K562 (cell line): Measurements from ENCODE around the gene NXT1. TPM values are rescaled to one million over a fixed set of nuclear protein-coding genes. Genes with fewer than 3 reads are reported as not detected.

Source experiments
- CBFA2T3 ChIP-seq: fragments of 450-650 bp; IDR thresholded peaks from 2 replicates; pipeline ENCODE4 v1.6.1; 2017
- CHCHD3 ChIP-seq: fragments of 250-450 bp; sonication (Bioruptor Pico); IDR thresholded peaks from 2 replicates; pipeline ENCODE4 v2.1.2; 2022; ENCODE audit warnings: mild to moderate bottlenecking
- ELF2 ChIP-seq: fragments of 250-450 bp; sonication (Bioruptor Pico); IDR thresholded peaks from 2 replicates; pipeline ENCODE4 v1.5.0; 2021; ENCODE audit warnings: mild to moderate bottlenecking
- ESRRB ChIP-seq: fragments of 250-450 bp; sonication (Bioruptor Pico); IDR thresholded peaks from 2 replicates; pipeline ENCODE4 v1.5.0; 2020; ENCODE audit warnings: mild to moderate bottlenecking, moderate library complexity, borderline replicate concordance
- GTF2F1 ChIP-seq: IDR thresholded peaks from 2 replicates; pipeline ENCODE4 v1.6.1; 2011; ENCODE audit warnings: low read depth, low read length, improper control_type of control experiment
- HDAC8 ChIP-seq: fragments of 450-650 bp; IDR thresholded peaks from 2 replicates; pipeline ENCODE4 v1.6.1; 2016; ENCODE audit warnings: mild to moderate bottlenecking, missing genetic modification characterization, moderate library complexity, missing compliant biosample characterization
- KAT2B ChIP-seq: IDR thresholded peaks from one replicate; pipeline ENCODE4 v1.6.1; 2012; ENCODE audit warnings: low read depth, mild to moderate bottlenecking, control low read depth, inconsistent platforms, low read length, moderate library complexity
- MCM7 ChIP-seq, 2 experiments: fragments of 450-650 bp; IDR thresholded peaks; 2 replicates each; pipeline ENCODE4 v1.6.1; 2016 to 2018
- NFYB ChIP-seq: IDR thresholded peaks from 2 replicates; pipeline ENCODE4 v1.6.1; 2011; ENCODE audit warnings: mild to moderate bottlenecking, moderate library complexity; ENCODE audit not compliant: insufficient read length; ENCODE audit errors: extremely low read depth
- PCBP2 ChIP-seq: fragments of 200-400 bp; formaldehyde crosslinking; IDR thresholded peaks from 2 replicates; pipeline ENCODE4 v1.6.1; 2018; ENCODE audit warnings: low read length, low read depth, mild to moderate bottlenecking, moderate library complexity; ENCODE audit not compliant: poor library complexity, severe bottlenecking
- RBBP5 ChIP-seq: fragments of 200-600 bp; sonication (generic); IDR thresholded peaks from 2 replicates; pipeline ENCODE4 v1.6.1; 2012; ENCODE audit warnings: borderline replicate concordance, mild to moderate bottlenecking, low read length, control low read depth, inconsistent platforms; ENCODE audit not compliant: insufficient read depth, poor library complexity, severe bottlenecking
- RBM25 ChIP-seq: fragments of 200-400 bp; formaldehyde crosslinking; IDR thresholded peaks from 2 replicates; pipeline ENCODE4 v1.6.1; 2018; ENCODE audit warnings: low read length, low read depth, moderate library complexity; ENCODE audit not compliant: severe bottlenecking
- RUNX1 ChIP-seq: sonication (generic); IDR thresholded peaks from 2 replicates; pipeline ENCODE4 v1.6.1; 2016; ENCODE audit warnings: antibody characterized with exemption, low read depth
- SLC30A9 ChIP-seq: fragments of 250-450 bp; sonication (Bioruptor Pico); IDR thresholded peaks from 2 replicates; pipeline ENCODE4 v1.8.0; 2022; ENCODE audit warnings: mild to moderate bottlenecking, moderate library complexity
- SMAD4 ChIP-seq: fragments of 250-450 bp; sonication (Bioruptor Pico); conservative IDR thresholded peaks from 2 replicates; pipeline ENCODE4 v1.8.0; 2021; ENCODE audit warnings: inconsistent platforms, mild to moderate bottlenecking, moderate library complexity
- SMARCE1 ChIP-seq: fragments of 450-650 bp; IDR thresholded peaks from 2 replicates; pipeline ENCODE4 v1.7.1; 2016; ENCODE audit warnings: mild to moderate bottlenecking
- TEAD4 ChIP-seq, 2 experiments: sonication (generic) in 1 of 2; formaldehyde crosslinking in 1 of 2; IDR thresholded peaks; 2 replicates each; pipeline versions ENCODE4 v1.6.1 to v1.8.0; 2012 to 2022; ENCODE audit warnings: borderline replicate concordance in 1 of 2, inconsistent platforms in 1 of 2, low read length in 1 of 2, mild to moderate bottlenecking in 1 of 2, missing genetic modification reagents in 1 of 2
- TRIM24 ChIP-seq, 2 experiments: fragments of 450-650 bp; IDR thresholded peaks; 2 replicates each; pipeline ENCODE4 v1.6.1; 2016
- XRCC3 ChIP-seq: fragments of 450-650 bp; IDR thresholded peaks from 2 replicates; pipeline ENCODE4 v1.6.1; 2017; ENCODE audit warnings: mild to moderate bottlenecking, moderate library complexity
- ZNF146 ChIP-seq: IDR thresholded peaks from one replicate; pipeline ENCODE4 v1.6.1; 2018; ENCODE audit warnings: missing compliant biosample characterization; ENCODE audit not compliant: unreplicated experiment
- ZNF764 ChIP-seq: fragments of 250-450 bp; sonication (Bioruptor Pico); IDR thresholded peaks from 2 replicates; pipeline ENCODE4 v1.4.0; 2020; ENCODE audit warnings: low read depth, mild to moderate bottlenecking, moderate library complexity
- polyA plus RNA-seq, 8 experiments: library from polyadenylated mRNA; depleted of rRNA in 4 of 8; stranded (reverse) in 5 of 8; unstranded in 3 of 8; fragments of >200 nt; fragmentation: Nextera tagmentation in 2 of 8; fragmentation: Illumina TruSeq in 1 of 8; extraction: Ambion mirVana in 2 of 8; extraction: Trizol in 1 of 8; gene quantifications; 2 replicates each; pipeline versions ENCODE4 v1.2.1 to v1.2.3, GENCODE V29; 2011 to 2014; ENCODE audit warnings: inconsistent platforms in 1 of 8, missing spikeins in 1 of 8
- total RNA-seq, 7 experiments: library from RNA; depleted of rRNA in 6 of 7; stranded (reverse); fragments of >200 nt in 6 of 7; fragmentation: Illumina TruSeq in 2 of 7; extraction: Trizol in 2 of 7; gene quantifications; 2 replicates each; pipeline versions ENCODE4 v1.2.1 to v1.2.3, GENCODE V29; 2011 to 2021; ENCODE audit warnings: low replicate concordance in 1 of 7
- TF ChIP-seq, protein P1 (sequence below), 2 experiments: fragments of 250-450 bp in 1 of 2; fragments of 450-650 bp in 1 of 2; sonication (Bioruptor Pico) in 1 of 2; IDR thresholded peaks; 2 replicates each; pipeline versions ENCODE4 v1.6.1 to v1.8.0; 2016 to 2021; ENCODE audit warnings: mild to moderate bottlenecking in 2 of 2, moderate library complexity in 2 of 2, missing compliant biosample characterization in 1 of 2, missing genetic modification characterization in 1 of 2
- TF ChIP-seq, protein P2 (sequence below): fragments of 450-650 bp; conservative IDR thresholded peaks from 2 replicates; pipeline ENCODE4 v1.6.1; 2016; ENCODE audit warnings: missing genetic modification characterization, low read depth, mild to moderate bottlenecking, missing compliant biosample characterization, moderate library complexity
- TF ChIP-seq, protein P3 (sequence below): sonication (generic); formaldehyde crosslinking; IDR thresholded peaks from 2 replicates; pipeline ENCODE4 v1.8.0; 2022; ENCODE audit warnings: missing genetic modification reagents, mild to moderate bottlenecking, moderate library complexity, borderline replicate concordance

The NXT1 gene
- total and polyA plus RNA-seq, 9 of the 15 experiments (the other 6 are each of a cell fraction or from before 2014, with no cell fraction given), result 7.7 to 50.9 (median 35.6) TPM

DNA sequence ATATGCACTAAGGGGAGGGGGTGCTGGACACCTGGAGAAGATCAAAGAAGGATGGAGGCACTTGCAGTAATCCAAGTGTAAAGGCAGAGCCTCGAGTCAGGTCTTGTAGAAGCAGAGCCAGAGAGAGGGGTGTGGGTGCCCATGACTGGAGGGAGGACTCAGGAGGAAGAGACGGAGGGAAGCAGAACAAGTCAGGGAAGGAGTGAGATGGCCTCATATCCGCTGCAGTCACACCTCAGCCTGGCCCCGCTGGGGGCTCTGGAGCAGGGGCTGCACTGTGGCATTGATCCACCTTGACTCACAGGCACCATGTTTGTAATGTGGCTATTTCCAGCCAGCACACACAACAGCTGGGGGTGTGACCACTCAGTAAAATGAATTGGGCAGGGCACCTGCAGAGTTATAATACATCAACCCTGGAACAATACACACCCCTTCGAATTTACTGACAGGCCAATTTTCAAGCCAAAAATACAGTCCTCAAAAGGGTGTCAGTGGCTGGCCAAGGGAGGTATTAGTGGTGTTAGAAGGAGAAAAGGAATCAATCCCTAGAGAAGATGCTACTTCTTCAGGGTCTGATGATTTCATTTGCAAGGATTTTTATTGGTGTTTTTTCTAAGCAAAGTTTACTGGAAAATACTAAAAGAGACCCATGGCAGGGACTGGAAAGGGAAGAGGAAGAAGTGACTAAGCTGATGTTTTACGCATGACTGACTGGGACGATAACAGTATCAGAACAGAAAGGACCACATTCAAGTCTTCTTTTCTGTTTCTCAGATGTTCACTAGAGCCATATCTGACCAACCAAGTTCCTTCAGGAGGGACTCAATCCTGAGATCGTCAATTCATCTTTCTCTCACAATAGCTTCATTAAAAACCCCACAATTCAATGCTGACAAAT lies 18.9 kb upstream of the NXT1 start (continued):
- TF ChIP-seq SMARCE1 (peak; percentile 41; the same call in 1 of the 2 replicates), ELF2 (CRISPR knock-in tag) (no peak), NFYB (no peak), KAT2B (no peak), TRIM24 (IDR thresholded peaks at IDR 0.05) (peak in 1 of 2 experiments; percentile 9; a peak in 2 of 4 replicates), RUNX1 (no peak), RBM25 (no peak), ESRRB (CRISPR knock-in tag) (no peak), MCM7 (IDR thresholded peaks at IDR 0.05) (no peak), CHCHD3 (CRISPR knock-in tag) (no peak), SMAD4 (CRISPR knock-in tag) (no peak), GTF2F1 (no peak), RBBP5 (no peak), PCBP2 (no peak), ZNF764 (no peak), HDAC8 (no peak), ZNF146 (CRISPR knock-in tag) (no peak), XRCC3 (no peak), SLC30A9 (CRISPR knock-in tag) (no peak), CBFA2T3 (peak; percentile 75), TEAD4 (IDR thresholded peaks at IDR 0.05; ENCODE audit: low read length) (peak; percentile 54; the same call in 1 of the 2 replicates), TEAD4 (CRISPR knock-in tag; IDR thresholded peaks at IDR 0.05; ENCODE audit: borderline replicate concordance) (no peak)
- TF ChIP-seq, protein P1, sequence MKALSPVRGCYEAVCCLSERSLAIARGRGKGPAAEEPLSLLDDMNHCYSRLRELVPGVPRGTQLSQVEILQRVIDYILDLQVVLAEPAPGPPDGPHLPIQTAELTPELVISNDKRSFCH (CRISPR knock-in tag; IDR thresholded peaks at IDR 0.05), result no peak
- TF ChIP-seq, protein P1 (tag; IDR thresholded peaks at IDR 0.05), result no peak
- TF ChIP-seq, protein P2, sequence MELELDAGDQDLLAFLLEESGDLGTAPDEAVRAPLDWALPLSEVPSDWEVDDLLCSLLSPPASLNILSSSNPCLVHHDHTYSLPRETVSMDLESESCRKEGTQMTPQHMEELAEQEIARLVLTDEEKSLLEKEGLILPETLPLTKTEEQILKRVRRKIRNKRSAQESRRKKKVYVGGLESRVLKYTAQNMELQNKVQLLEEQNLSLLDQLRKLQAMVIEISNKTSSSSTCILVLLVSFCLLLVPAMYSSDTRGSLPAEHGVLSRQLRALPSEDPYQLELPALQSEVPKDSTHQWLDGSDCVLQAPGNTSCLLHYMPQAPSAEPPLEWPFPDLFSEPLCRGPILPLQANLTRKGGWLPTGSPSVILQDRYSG (tag), result no peak
- TF ChIP-seq, protein P3, sequence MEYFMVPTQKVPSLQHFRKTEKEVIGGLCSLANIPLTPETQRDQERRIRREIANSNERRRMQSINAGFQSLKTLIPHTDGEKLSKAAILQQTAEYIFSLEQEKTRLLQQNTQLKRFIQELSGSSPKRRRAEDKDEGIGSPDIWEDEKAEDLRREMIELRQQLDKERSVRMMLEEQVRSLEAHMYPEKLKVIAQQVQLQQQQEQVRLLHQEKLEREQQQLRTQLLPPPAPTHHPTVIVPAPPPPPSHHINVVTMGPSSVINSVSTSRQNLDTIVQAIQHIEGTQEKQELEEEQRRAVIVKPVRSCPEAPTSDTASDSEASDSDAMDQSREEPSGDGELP (CRISPR knock-in tag), result no peak
